H1 (cell line): Measurements from ENCODE around the gene EYA2. TPM values are rescaled to one million over a fixed set of nuclear protein-coding genes. Genes with fewer than 3 reads are reported as not detected.

Experiments
- CHD2 ChIP-seq: IDR thresholded peaks from 2 replicates; pipeline ENCODE4 v1.6.1; 2012; ENCODE audit warnings: low read length, improper control_type of control experiment
- TBP ChIP-seq: IDR thresholded peaks from 2 replicates; pipeline ENCODE4 v1.6.1; 2011; ENCODE audit warnings: low read depth, low read length, improper control_type of control experiment
- polyA plus RNA-seq, 7 experiments: library from polyadenylated mRNA; depleted of rRNA in 3 of 7; stranded (reverse) in 5 of 7; unstranded in 2 of 7; fragments of >200 nt in 5 of 7; fragments of 200-250 nt in 2 of 7; gene quantifications; 1 replicate in 5 of 7; 2 replicates in 1 of 7; 4 replicates in 1 of 7; pipeline versions ENCODE4 v1.2.1 to v1.2.3, GENCODE V29; 2011 to 2013; ENCODE audit warnings: missing spikeins in 2 of 7, mixed read lengths in 2 of 7
- total RNA-seq: library from RNA; stranded (reverse); fragmentation: NEBNext Ultra II Directional; extraction: Animal tissue kit (Norgen Biotek cat#: 25700); gene quantifications from 2 replicates; pipeline ENCODE4 v1.2.1, GENCODE V29; 2021
- TF ChIP-seq, protein P1 (sequence below): fragments of 300-600 bp; sonication (generic); IDR thresholded peaks from 2 replicates; pipeline ENCODE4 v1.7.1; 2012; ENCODE audit warnings: low read length, moderate library complexity, mild to moderate bottlenecking, inconsistent platforms; ENCODE audit not compliant: insufficient replicate concordance
- TF ChIP-seq, protein P2 (sequence below): IDR thresholded peaks from 2 replicates; pipeline ENCODE4 v1.6.1; 2011; ENCODE audit warnings: low read length, improper control_type of control experiment

EYA2 gene
- total and polyA plus RNA-seq, 2 of the 8 experiments (the other 6 are each of a cell fraction or from before 2014, with no cell fraction given): 1.6 to 1.7 TPM

GRCh38 chr20:47160992-47161391 is 266.3 kb downstream of the EYA2 start (continued):
- TF ChIP-seq, protein P1, sequence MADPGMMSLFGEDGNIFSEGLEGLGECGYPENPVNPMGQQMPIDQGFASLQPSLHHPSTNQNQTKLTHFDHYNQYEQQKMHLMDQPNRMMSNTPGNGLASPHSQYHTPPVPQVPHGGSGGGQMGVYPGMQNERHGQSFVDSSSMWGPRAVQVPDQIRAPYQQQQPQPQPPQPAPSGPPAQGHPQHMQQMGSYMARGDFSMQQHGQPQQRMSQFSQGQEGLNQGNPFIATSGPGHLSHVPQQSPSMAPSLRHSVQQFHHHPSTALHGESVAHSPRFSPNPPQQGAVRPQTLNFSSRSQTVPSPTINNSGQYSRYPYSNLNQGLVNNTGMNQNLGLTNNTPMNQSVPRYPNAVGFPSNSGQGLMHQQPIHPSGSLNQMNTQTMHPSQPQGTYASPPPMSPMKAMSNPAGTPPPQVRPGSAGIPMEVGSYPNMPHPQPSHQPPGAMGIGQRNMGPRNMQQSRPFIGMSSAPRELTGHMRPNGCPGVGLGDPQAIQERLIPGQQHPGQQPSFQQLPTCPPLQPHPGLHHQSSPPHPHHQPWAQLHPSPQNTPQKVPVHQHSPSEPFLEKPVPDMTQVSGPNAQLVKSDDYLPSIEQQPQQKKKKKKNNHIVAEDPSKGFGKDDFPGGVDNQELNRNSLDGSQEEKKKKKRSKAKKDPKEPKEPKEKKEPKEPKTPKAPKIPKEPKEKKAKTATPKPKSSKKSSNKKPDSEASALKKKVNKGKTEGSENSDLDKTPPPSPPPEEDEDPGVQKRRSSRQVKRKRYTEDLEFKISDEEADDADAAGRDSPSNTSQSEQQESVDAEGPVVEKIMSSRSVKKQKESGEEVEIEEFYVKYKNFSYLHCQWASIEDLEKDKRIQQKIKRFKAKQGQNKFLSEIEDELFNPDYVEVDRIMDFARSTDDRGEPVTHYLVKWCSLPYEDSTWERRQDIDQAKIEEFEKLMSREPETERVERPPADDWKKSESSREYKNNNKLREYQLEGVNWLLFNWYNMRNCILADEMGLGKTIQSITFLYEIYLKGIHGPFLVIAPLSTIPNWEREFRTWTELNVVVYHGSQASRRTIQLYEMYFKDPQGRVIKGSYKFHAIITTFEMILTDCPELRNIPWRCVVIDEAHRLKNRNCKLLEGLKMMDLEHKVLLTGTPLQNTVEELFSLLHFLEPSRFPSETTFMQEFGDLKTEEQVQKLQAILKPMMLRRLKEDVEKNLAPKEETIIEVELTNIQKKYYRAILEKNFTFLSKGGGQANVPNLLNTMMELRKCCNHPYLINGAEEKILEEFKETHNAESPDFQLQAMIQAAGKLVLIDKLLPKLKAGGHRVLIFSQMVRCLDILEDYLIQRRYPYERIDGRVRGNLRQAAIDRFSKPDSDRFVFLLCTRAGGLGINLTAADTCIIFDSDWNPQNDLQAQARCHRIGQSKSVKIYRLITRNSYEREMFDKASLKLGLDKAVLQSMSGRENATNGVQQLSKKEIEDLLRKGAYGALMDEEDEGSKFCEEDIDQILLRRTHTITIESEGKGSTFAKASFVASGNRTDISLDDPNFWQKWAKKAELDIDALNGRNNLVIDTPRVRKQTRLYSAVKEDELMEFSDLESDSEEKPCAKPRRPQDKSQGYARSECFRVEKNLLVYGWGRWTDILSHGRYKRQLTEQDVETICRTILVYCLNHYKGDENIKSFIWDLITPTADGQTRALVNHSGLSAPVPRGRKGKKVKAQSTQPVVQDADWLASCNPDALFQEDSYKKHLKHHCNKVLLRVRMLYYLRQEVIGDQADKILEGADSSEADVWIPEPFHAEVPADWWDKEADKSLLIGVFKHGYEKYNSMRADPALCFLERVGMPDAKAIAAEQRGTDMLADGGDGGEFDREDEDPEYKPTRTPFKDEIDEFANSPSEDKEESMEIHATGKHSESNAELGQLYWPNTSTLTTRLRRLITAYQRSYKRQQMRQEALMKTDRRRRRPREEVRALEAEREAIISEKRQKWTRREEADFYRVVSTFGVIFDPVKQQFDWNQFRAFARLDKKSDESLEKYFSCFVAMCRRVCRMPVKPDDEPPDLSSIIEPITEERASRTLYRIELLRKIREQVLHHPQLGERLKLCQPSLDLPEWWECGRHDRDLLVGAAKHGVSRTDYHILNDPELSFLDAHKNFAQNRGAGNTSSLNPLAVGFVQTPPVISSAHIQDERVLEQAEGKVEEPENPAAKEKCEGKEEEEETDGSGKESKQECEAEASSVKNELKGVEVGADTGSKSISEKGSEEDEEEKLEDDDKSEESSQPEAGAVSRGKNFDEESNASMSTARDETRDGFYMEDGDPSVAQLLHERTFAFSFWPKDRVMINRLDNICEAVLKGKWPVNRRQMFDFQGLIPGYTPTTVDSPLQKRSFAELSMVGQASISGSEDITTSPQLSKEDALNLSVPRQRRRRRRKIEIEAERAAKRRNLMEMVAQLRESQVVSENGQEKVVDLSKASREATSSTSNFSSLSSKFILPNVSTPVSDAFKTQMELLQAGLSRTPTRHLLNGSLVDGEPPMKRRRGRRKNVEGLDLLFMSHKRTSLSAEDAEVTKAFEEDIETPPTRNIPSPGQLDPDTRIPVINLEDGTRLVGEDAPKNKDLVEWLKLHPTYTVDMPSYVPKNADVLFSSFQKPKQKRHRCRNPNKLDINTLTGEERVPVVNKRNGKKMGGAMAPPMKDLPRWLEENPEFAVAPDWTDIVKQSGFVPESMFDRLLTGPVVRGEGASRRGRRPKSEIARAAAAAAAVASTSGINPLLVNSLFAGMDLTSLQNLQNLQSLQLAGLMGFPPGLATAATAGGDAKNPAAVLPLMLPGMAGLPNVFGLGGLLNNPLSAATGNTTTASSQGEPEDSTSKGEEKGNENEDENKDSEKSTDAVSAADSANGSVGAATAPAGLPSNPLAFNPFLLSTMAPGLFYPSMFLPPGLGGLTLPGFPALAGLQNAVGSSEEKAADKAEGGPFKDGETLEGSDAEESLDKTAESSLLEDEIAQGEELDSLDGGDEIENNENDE: no peak
- TF ChIP-seq CHD2 (no peak), TBP (no peak)
- TF ChIP-seq, protein P2, sequence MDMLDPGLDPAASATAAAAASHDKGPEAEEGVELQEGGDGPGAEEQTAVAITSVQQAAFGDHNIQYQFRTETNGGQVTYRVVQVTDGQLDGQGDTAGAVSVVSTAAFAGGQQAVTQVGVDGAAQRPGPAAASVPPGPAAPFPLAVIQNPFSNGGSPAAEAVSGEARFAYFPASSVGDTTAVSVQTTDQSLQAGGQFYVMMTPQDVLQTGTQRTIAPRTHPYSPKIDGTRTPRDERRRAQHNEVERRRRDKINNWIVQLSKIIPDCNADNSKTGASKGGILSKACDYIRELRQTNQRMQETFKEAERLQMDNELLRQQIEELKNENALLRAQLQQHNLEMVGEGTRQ: no peak
- TF ChIP-seq, all 59 proteins: peak for 0
